Activated CD4-positive, alpha-beta T cell treated with anti-CD3 and anti-CD28 coated beads for 36 hours (primary cell): Measurements from ENCODE around the gene CHPT1. TPM values are rescaled to one million over a fixed set of nuclear protein-coding genes. Genes with fewer than 3 reads are reported as not detected.
"Not testable (repeated sequence)": the region's sequence is repeated elsewhere in the genome, so short reads cannot be mapped to it uniquely, and the experiment has no call there.

Experiments used
- ATAC-seq: fragments of 200-7000 bp; cut with Tn5 transposase; one replicate; pipeline ENCODE4 v1.10.0; 2021; ENCODE audit warnings: mild to moderate bottlenecking, moderate library complexity
- CTCF ChIA-PET: fragments of 350-600 bp; sonication (Branson Sonifier 250); formaldehyde crosslinking; loops from one replicate; lab custom pipeline; 2021; ENCODE audit warnings: antibody characterized with exemption; lab: Charles Lee
- POLR2A ChIA-PET: fragments of 350-600 bp; sonication (Branson Sonifier 250); formaldehyde crosslinking; loops from one replicate; lab custom pipeline; 2021; ENCODE audit warnings: antibody characterized with exemption, inconsistent platforms; lab: Charles Lee
- DNase-seq: peaks from one replicate; pipeline ENCODE4 v3.0.0-alpha.2; 2020
- H3K27ac Mint-ChIP-seq: one replicate; pipeline ENCODE4 v1.8.0; 2021; ENCODE audit warnings: mixed read lengths
- H3K27me3 Mint-ChIP-seq: one replicate; pipeline ENCODE4 v1.8.0; 2021; ENCODE audit warnings: mixed read lengths
- H3K36me3 Mint-ChIP-seq: one replicate; pipeline ENCODE4 v1.8.0; 2021; ENCODE audit warnings: low read depth, mixed read lengths
- H3K4me1 Mint-ChIP-seq: one replicate; pipeline ENCODE4 v1.8.0; 2021; ENCODE audit warnings: mixed read lengths
- H3K4me3 Mint-ChIP-seq: one replicate; pipeline ENCODE4 v1.8.0; 2021; ENCODE audit warnings: mild to moderate bottlenecking, moderate library complexity, mixed read lengths
- H3K9me3 Mint-ChIP-seq: one replicate; pipeline ENCODE4 v1.8.0; 2021; ENCODE audit warnings: low read depth, mixed read lengths
- intact Hi-C, 2 experiments: fragments of 100-400 bp; cut with DNase I in 1 of 2; cut with micrococcal nuclease in 1 of 2; formaldehyde crosslinking; loops; one replicate each; pipeline versions ENCODE4 v1.14.2 to v1.15.1; 2022 to 2024; cut with DNase I, micrococcal nuclease
- total RNA-seq, 2 experiments: library from RNA; stranded (reverse); gene quantifications; one replicate each; pipeline ENCODE4 v1.2.3, GENCODE V29; 2021

Gene CHPT1
- total RNA-seq, 2 experiments from 2014 or later, result 12.2 to 15.2 TPM

DNA sequence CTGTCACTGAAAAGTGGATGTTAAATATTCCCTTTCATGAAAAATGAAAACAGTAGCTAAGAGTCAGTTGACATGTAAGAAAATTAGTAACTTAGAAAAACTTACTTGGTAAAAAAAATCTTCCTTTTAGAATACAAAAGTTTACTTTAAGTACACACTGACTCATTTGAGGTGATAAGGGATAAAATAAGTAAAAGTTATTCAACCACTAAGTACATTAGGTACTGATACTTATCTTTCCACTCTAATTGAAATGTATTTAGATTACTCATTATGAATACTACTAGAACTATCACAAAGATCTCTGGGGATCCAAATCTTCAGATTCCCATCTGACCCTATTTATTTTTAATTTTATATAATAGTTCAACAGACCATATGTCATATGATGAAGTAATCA, 29.7 kb downstream of the CHPT1 start:
- no peaks in the 10 kb centered on the region for H3K4me1 Mint-ChIP-seq
- H3K9me3 Mint-ChIP-seq, result no peaks in the 10 kb centered on the region
- no peaks in the 10 kb centered on the region for H3K27me3 Mint-ChIP-seq
- ChIA-PET CTCF (no interaction called here), POLR2A (no interaction called here)
- H3K4me3 Mint-ChIP-seq, result no peak overlapping the region
- H3K36me3 Mint-ChIP-seq, result peaks cover 6% of the 10 kb centered on the region
- DNase-seq (no peak), ATAC-seq (no peak)
- no peak overlapping the region for H3K27ac Mint-ChIP-seq
- intact Hi-C loops, result no loop called here

- Mint-ChIP-seq H3K36me3 (peaks cover 9% of the 10 kb centered on the region), H3K27me3 (no peaks in the 10 kb centered on the region), H3K4me1 (no peaks in the 10 kb centered on the region), H3K9me3 (no peaks in the 10 kb centered on the region), H3K4me3 (no peak overlapping the region), H3K27ac (no peak overlapping the region)
- intact Hi-C loops, result no loop called here
- CTCF ChIA-PET, result interaction anchor here (0.7 kb wide), 1 partner anchor 232 kb away, joined by 3 read pairs; no protein-coding TSS in a partner anchor
- POLR2A ChIA-PET, result no interaction called here
- ATAC-seq (no peak), DNase-seq (no peak)
These were observed 32.4 kb downstream of the CHPT1 start for GRCh38 chr12:101729842-101730241.

- H3K4me1 Mint-ChIP-seq, result no peaks in the 10 kb centered on the region
- ChIA-PET POLR2A (no interaction called here), CTCF (no interaction called here)
- no peak overlapping the region for H3K27ac Mint-ChIP-seq
- peaks cover 9% of the 10 kb centered on the region for H3K36me3 Mint-ChIP-seq
- DNase-seq, result no peak
- intact Hi-C loops, result no loop called here
- H3K27me3 Mint-ChIP-seq, result no peaks in the 10 kb centered on the region
- H3K4me3 Mint-ChIP-seq, result no peak overlapping the region
- no peaks in the 10 kb centered on the region for H3K9me3 Mint-ChIP-seq
- ATAC-seq, result no peak
These were observed 34.9 kb downstream of the CHPT1 start for GRCh38 chr12:101732318-101732717.

DNA sequence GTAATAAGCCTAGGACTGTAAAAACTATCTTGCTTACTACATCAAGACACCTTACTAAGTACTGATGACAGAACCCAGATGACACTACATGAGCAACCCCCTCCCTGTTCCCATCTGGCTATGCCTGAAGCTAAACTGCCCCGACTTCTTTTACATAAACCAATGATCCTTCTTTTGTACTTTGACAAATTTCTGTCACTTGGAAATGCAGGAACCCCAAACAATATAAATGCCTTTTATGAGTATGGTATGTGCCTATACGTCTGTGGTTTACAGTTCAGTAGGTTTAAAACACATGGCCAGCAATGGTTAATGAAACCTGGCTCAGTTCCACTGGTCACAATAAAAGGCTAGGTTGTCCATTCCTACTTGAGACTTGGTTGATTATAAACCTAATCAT, 35.7 kb downstream of the CHPT1 start:
- ATAC-seq (no peak), DNase-seq (no peak)
- no peaks in the 10 kb centered on the region for H3K9me3 Mint-ChIP-seq
- no peak overlapping the region for H3K4me3 Mint-ChIP-seq
- no peaks in the 10 kb centered on the region for H3K27me3 Mint-ChIP-seq
- peaks cover 9% of the 10 kb centered on the region for H3K36me3 Mint-ChIP-seq
- no peak overlapping the region for H3K27ac Mint-ChIP-seq
- ChIA-PET CTCF (interaction anchor here (0.6 to 1.3 kb wide), 2 partner anchors 13 to 27 kb away, joined by 3 to 4 read pairs; no protein-coding TSS in a partner anchor), POLR2A (no interaction called here)
- intact Hi-C loops, result no loop called here
- H3K4me1 Mint-ChIP-seq, result no peaks in the 10 kb centered on the region

DNA sequence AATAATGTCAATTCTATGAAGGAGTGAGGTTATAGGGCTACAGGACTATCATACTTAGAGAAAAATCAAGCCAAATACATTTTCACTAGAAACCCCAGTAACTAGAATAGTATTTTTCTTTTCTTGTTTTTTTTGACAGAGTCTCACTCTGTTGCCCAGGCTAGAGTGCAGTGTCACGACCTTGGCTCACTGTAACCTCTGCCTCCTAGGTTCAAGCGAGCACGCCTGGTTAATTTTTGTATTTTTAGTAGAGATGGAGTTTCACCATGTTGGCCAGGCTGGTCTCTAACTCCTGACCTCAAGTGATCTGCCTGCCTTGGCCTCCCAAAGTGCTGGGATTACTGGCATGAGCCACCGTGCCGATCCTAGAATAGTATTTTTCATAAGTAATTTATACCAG, 37.0 kb downstream of the CHPT1 start:
- CTCF ChIA-PET, result interaction anchor here (1.3 to 1.5 kb wide), 2 partner anchors 12 to 96 kb away, joined by 4 read pairs; partner anchors contain the start of gene GNPTAB
- intact Hi-C loops, H3K9me3 Mint-ChIP-seq, H3K4me3 Mint-ChIP-seq, H3K4me1 Mint-ChIP-seq, H3K36me3 Mint-ChIP-seq, ATAC-seq, H3K27ac Mint-ChIP-seq, POLR2A ChIA-PET, H3K27me3 Mint-ChIP-seq, DNase-seq: not testable (repeated sequence)

DNA sequence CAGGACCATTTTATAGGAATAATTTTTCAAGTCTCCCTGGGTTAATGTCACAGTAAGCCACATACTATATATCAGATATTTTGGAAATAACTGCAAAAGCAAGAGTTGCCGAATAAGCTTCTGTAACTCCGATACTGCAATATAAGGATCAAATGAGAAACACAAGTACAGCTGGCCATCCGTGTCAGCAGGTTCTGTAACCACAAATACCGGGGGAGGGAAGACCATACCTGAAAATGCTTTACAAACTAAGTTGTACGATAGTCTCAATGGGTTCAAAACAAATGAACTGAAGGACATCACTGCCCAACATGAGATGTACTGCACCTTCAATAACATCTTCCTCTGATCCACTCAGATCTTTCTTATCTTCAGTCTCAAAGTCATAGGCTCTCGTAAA, 40.0 kb downstream of the CHPT1 start:
- ATAC-seq (no peak), DNase-seq (no peak)
- Mint-ChIP-seq H3K27me3 (no peaks in the 10 kb centered on the region), H3K4me3 (no peak overlapping the region), H3K9me3 (no peaks in the 10 kb centered on the region), H3K27ac (no peak overlapping the region), H3K4me1 (no peaks in the 10 kb centered on the region), H3K36me3 (no peaks in the 10 kb centered on the region)
- CTCF ChIA-PET, result no interaction called here
- intact Hi-C loops, result no loop called here
- POLR2A ChIA-PET, result no interaction called here

DNA sequence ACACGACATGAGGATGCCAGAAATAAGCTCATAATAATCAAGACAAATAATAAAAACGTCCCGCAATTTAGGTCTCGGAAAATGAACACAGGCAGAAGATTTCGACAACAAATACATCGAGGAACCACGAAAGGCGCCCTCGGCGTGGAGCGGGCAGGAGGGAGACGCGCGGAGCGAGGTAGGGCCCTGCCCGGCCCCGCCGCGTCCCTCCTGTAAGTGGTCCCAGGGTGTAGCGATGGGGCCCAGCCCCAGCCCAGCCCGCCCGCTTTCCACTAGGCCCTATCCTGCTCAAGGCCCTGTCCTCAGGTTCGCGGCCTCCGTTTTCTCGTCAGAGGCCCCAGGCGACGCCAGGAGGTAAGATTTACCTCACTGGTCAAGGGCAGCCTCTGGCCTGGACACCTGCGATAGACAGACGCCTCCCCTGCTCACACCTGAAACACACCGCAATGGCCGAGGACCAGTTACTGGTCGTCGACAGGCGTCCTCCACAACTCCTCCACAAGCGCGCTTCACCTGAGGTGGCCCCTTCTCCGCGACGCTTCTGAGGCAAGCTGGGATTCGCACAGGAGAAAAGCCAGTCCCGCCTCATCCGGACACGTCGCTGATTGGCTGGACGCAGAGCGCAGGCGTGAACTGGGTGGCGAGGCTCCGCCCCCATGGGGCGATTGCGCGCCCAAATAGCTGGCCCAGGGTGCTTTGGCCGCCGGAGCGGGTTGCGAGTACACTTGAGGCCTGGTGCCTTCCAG, 41.7 kb downstream of the CHPT1 start, which contains the start of gene SYCP3:
SYCP3 (minus strand) TSS at position 543 of the 746 bp plus-strand sequence. CDS start 1,527 bp downstream, outside the sequence.
- intact Hi-C loops, result no loop called here

GRCh38 chr12:101740566-101740965, 43.1 kb downstream of the CHPT1 start:
- intact Hi-C loops, result no loop called here
- H3K36me3 Mint-ChIP-seq, result peaks cover 8% of the 10 kb centered on the region
- no peaks in the 10 kb centered on the region for H3K4me1 Mint-ChIP-seq
- POLR2A ChIA-PET, result no interaction called here
- no peaks in the 10 kb centered on the region for H3K27me3 Mint-ChIP-seq
- no peak overlapping the region for H3K4me3 Mint-ChIP-seq
- CTCF ChIA-PET, result no interaction called here
- no peaks in the 10 kb centered on the region for H3K9me3 Mint-ChIP-seq
- ATAC-seq (no peak), DNase-seq (no peak)
- no peak overlapping the region for H3K27ac Mint-ChIP-seq

More for the DNA sequence above, 41.7 kb downstream of the CHPT1 start, which contains the start of gene SYCP3:
- ChIA-PET CTCF (no interaction called here), POLR2A (no interaction called here)
- Mint-ChIP-seq H3K4me1 (no peaks in the 10 kb centered on the region), H3K36me3 (peaks cover 6% of the 10 kb centered on the region), H3K9me3 (no peaks in the 10 kb centered on the region), H3K4me3 (no peak within 1 kb of the TSS), H3K27me3 (no peaks in the 10 kb centered on the region), H3K27ac (no peak within 1 kb of the TSS)
- no peak for ATAC-seq
- no peak for DNase-seq

DNA sequence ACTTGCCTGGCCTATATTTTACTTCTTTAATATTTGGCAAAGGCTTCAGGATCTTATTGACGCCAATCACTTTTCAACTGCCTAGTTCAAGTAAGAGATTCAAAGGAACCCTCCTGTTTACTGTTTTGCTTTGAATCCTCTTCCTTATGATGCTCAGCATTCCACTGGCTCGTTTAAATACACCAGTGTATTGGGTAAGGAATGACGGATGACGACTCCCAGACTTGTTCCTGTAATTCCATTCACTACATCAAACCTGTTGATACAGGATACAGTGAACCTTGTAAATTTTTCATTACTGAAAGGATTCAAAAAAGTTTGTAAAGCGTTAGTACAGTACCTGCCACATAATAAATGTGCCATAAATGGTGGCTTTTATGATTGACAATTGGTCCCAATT, 43.5 kb downstream of the CHPT1 start:
- DNase-seq, result no peak
- H3K9me3 Mint-ChIP-seq, result no peaks in the 10 kb centered on the region
- ChIA-PET POLR2A (no interaction called here), CTCF (no interaction called here)
- H3K27ac Mint-ChIP-seq, result peak overlapping the region; percentile 31
- no peaks in the 10 kb centered on the region for H3K4me1 Mint-ChIP-seq
- no peak overlapping the region for H3K4me3 Mint-ChIP-seq
- peaks cover 9% of the 10 kb centered on the region for H3K36me3 Mint-ChIP-seq
- ATAC-seq, result no peak
- intact Hi-C loops, result no loop called here
- no peaks in the 10 kb centered on the region for H3K27me3 Mint-ChIP-seq

GRCh38 chr12:101743242-101743641, 45.8 kb downstream of the CHPT1 start:
- Mint-ChIP-seq H3K9me3 (no peaks in the 10 kb centered on the region), H3K4me3 (no peak overlapping the region), H3K27ac (peak overlapping the region; percentile 24), H3K4me1 (no peaks in the 10 kb centered on the region), H3K36me3 (peaks cover 13% of the 10 kb centered on the region), H3K27me3 (no peaks in the 10 kb centered on the region)
- intact Hi-C loops, result no loop called here
- no peak for DNase-seq
- ChIA-PET CTCF (no interaction called here), POLR2A (no interaction called here)
- ATAC-seq, result no peak

- Mint-ChIP-seq H3K27me3 (no peaks in the 10 kb centered on the region), H3K9me3 (no peaks in the 10 kb centered on the region), H3K4me3 (no peak overlapping the region), H3K27ac (no peak overlapping the region), H3K4me1 (no peaks in the 10 kb centered on the region), H3K36me3 (peaks cover 16% of the 10 kb centered on the region)
- DNase-seq, result no peak
- ChIA-PET CTCF (interaction anchor here (0.6 kb wide), 1 partner anchor 284 kb away, joined by 3 read pairs; no protein-coding TSS in a partner anchor), POLR2A (no interaction called here)
- intact Hi-C loops, result no loop called here
- no peak for ATAC-seq
These were observed 46.5 kb downstream of the CHPT1 start for GRCh38 chr12:101743724-101744472.
